Ecto neural progenitor cell (in vitro differentiated cells): ENCODE data around the gene LSM5.

Experiments used
- DNase-seq: peaks from one replicate; pipeline ENCODE4 v3.0.0-alpha.2; 2018; ENCODE audit warnings: low spot score

LSM5 gene

DNA sequence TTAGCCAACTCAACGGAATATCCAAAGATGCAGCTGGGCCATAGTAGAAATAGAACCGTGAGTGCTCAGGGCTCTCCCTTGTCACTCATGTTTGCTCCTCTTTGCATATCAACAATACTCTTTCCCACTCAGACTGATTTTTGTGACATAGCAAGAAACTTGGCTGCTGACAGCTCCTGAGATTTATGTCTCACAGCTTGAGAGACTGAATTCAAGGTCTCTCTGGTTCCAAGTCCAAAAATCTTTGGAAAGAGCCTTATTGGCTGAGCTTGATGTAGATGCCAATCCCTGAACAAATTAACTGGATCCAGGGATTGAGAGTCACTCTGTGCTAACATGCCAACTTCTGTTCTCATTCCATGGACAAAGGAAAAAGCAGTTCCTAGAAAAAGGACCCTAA, 30.4 kb downstream of the LSM5 start:
- no peak for DNase-seq

GRCh38 chr7:32458025-32458424, 32.2 kb downstream of the LSM5 start:
- no peak for DNase-seq

GRCh38 chr7:32453341-32454011, 36.7 kb downstream of the LSM5 start:
- DNase-seq = no peak

DNA sequence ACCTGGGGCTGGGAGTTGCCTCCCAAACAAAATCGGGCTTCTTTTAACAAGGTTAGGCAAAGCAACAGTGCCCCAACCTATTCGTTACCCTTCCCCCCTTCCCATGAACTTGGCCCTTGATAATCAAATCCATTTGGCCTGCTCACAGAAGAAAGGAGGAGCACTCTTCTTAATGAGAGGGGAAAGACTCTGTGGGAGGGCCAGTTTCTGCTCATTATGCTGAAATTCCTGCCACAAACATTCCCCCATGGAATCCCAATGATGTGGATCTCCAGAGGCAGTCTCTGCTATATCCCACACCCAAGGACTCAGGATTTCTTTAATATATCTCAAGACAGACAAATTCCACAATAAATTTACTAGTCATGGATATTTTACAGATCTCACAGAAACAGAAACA, 43.0 kb downstream of the LSM5 start:
- no peak for DNase-seq

DNA sequence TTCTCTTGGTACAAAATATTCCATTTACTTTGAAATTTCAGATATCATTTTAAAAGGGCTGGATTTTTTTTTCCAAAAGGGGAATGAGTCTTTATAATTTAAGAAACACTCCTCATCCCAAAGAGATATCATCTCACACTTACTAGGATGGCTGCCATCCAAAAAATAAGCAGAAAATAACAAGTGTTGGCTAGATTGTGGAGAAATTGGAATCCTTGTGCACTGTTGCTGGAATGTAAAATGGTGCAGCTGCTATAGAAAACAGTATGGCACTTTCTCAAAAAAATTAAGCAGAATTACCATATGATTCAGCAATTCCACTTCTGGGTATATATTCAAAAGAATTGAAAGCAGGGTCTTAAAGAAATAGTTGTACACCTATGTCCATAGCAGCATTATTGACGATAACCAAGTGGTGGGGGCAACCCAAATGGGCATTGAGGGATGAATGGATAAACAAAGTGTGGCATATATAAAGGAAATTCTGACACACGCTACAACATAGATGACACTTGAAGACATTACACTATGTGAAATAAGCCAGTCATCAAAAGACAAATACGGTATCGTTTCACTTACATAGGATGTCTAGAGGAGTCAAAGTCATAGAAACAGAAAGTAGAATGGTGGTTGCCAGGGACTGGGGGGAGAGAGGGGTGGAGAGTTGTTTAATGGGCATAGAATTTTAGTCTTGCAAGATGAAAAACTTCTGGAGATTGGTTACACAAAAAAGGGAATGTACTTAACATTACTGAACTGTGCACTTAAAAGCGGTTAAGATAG, 53.8 kb downstream of the LSM5 start:
- no peak for DNase-seq
